HG03103 (cell line): ENCODE data around the gene CCL3.
"Not testable (repeated sequence)": the region's sequence is repeated elsewhere in the genome, so short reads cannot be mapped to it uniquely, and the experiment has no call there.

Experiments used
- ATAC-seq: cut with Tn5 transposase; IDR thresholded peaks from one replicate; pipeline ENCODE4 v1.9.1; 2021; ENCODE audit warnings: low read depth; ENCODE audit not compliant: unreplicated experiment

The CCL3 gene

GRCh38 chr17:36088670-36089338 is 1.1 kb downstream of the CCL3 start:
- ATAC-seq = no peak

- ATAC-seq = not testable (repeated sequence)
These were observed 1.9 kb downstream of the CCL3 start for GRCh38 chr17:36087897-36088572.

DNA sequence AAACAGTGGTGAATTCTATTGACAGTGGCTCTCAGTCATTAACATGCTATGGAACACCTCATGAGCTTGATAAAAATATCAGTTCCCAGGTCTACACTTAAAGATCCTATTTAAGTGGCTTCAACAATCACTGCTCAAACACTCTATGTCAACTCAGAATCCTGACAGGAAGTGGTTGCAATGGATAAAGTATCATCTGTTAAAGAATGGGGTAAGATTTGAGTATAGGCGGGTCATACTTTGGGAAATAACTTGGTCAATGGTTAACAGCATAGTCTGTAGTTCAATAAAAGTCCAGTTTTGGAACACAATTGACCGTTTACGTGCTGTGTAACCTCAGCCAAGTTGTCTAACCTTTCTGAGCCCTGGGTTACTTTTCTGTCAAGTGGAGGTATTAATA is 2.5 kb downstream of the CCL3 start:
- ATAC-seq = not testable (repeated sequence)

DNA sequence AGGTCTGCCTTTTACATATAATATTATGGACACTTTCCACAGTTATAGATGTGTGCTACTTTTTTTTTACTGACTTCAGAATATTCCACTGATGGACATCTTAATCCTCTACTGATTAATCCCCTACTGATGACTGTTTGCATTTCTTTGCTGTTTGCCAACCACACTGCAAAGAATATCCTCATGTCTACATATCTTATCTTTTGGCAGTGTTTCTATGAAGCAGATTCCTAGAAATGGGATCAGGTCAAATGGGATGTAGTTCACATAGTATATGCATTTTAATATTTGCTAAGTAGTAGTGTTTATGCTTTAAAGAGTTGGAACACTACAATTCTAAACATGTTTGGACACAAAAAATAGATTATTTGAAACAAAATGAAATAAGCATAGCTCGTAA is 3.2 kb downstream of the CCL3 start:
- no peak for ATAC-seq

- no peak for ATAC-seq
These were observed 4.2 kb downstream of the CCL3 start for GRCh38 chr17:36085765-36086164.

DNA sequence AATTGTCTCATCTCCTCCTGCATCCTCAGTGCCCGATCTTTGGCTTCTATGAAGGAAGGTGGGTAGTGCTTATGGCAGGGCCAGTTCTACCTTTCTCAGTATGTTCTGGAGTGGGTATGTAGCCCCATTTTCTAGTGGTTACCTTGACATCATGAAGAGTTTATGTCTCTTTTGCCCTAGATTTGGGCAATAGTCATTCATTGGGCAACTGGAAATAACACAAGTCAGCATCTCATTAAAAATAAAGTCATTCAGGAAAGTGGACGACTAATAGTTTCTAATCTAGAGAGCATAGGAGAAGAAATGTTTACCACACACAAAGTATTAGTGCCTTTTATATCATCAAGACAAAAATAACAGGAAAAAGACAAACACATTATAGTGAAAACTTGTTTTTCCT is 6.3 kb downstream of the CCL3 start:
- ATAC-seq = not testable (repeated sequence)

- ATAC-seq = not testable (repeated sequence)
These were observed 7.3 kb downstream of the CCL3 start for GRCh38 chr17:36082482-36083120.

- not testable (repeated sequence) for ATAC-seq
These were observed 8.1 kb downstream of the CCL3 start for GRCh38 chr17:36081681-36082471.

DNA sequence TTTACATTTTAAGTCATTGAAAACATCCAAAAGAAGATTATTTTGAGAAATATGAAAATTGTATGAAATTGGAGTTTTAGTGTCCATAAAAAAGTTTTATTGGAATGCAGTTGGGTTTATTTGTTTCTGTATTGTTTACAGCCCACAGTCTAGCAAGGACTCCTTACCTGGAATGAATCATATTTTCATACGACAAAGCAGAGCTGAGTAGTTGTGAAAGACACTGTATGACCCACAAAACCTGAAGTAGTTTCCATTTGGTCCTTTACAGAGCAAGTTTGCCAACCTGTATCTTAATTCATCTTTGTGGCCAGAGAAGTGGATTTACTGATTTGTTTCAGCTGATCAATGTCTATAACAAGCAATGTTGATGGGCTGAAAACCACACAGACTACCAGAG is 15.6 kb downstream of the CCL3 start:
- no peak for ATAC-seq

DNA sequence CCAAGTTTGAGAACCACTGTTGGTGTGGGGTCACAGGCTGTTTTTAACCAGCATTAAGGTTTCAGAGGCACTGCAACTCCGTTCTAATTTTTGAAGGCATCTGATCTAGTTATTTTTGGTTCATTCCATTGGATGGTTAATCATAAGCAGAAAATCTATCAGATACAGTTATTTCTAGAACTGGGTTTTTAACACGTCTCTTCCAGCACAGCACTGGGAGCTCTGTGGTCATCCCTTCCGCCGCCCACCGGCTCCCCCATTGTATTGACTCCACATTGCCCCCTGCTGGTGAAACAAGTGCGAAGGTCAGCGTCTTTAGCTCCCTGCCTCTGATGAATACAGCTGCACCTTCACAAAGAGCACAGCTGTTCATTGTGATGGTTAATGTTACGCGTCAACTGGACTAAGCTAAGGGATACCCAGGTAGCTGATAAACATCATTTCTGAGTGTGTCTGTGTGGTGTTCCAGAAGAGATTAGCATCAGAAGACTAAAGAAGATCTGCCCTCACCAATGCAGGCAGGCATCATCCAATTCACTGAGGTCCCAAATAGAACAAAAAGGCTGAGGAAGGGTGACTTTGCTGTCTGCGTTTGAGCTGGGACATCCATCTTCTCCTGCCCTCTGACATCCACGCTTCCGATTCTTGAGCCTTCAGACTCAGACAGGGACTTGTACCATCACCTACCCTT is 17.4 kb downstream of the CCL3 start:
- ATAC-seq = no peak

DNA sequence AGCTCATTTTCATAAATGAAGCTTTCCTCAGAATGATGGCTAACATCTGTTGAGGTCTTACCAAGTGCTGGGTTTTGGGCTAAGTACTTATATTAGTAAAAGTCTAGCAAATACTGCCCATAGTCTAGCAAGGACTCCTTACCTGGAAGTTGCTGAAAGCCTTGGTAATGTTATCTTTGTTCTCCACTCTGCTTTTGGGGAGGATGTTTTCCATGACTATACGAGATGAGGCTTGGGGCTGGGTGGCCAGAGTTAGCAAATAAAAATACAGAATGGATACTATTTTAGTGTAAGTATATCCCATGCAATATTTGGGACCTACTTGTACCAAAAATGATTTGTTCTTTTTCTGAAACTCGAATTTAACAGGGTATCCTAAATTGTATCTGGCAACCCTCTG is 18.2 kb downstream of the CCL3 start:
- ATAC-seq = no peak

DNA sequence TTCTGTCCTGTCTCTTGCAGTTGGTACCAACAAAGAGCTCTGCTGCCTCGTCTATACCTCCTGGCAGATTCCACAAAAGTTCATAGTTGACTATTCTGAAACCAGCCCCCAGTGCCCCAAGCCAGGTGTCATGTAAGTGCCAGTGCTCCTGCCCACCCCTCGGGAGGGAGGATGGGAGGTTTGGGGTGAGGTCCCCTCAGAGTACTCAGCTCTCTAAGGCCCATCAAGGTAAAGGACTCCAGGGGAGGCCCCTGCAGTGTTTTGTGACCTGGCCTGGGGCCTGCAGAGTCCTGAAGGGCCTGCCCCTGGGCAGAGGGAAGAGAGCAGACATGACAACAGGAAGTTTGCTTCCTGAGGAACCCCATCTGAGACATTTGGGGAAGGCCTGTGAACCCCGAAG is 19.5 kb downstream of the CCL3 start:
- ATAC-seq = no peak

DNA sequence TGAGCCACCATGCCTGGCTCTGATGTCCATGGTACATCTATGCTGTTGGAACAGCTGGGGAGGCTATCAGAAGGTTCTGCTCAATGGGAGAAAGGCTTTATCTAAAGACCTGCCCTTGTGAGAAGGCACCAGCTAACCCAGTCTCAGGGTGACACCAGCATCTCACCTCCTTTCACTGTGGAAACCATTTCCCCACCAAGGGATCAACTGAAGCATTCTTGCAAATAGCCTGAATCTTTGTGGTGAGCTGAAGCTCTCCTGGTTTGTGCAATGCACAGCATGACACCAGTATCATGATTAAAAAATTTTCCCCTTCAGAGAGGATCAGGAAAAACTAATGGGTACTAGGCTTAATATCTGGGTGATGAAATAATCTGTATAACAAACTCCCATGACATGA is 20.8 kb downstream of the CCL3 start:
- ATAC-seq = no peak

GRCh38 chr17:36068524-36068923 is 21.4 kb downstream of the CCL3 start:
- no peak for ATAC-seq

- no peak for ATAC-seq
These were observed 23.5 kb downstream of the CCL3 start for GRCh38 chr17:36066365-36066985.

DNA sequence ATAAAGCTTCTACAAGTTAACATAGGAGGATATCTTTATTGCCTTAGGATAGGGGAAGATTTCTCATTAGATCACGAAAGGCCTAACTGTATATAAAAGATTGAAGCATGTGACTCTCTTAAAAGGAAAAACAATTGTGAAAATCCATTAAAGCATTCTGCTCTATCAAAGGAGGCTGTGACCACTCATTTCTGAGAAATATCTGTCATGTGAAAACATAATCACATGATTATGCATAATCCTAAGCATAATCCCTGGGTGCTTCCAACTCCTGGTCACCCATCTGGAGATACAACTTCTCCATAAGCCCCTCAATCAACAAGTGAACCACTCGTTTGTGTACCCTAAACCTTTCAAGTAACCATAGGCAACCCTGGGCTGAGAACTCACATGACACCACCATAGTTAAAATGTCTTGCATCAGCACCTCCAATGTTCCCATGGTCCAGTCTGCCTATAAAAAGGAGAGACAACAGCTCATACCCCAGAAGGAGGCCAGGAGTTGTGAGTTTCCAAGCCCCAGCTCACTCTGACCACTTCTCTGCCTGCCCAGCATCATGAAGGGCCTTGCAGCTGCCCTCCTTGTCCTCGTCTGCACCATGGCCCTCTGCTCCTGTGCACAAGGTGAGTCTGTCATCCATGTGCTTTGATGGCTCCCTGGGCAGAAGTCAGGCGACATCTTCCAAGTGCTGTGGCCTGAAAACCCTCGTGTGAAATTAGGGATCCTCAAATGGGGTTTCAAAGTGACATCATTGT is 26.0 kb downstream of the CCL3 start, which contains the start of gene CCL18:
CCL18 (plus strand) TSS at position 487 of the 756 bp plus-strand sequence; CDS start at position 558, 71 bp downstream.
- ATAC-seq = no peak

- no peak for ATAC-seq
These were observed 29.1 kb downstream of the CCL3 start for GRCh38 chr17:36060816-36061215.

- no peak for ATAC-seq
These were observed 30.5 kb downstream of the CCL3 start for GRCh38 chr17:36059406-36059805.

DNA sequence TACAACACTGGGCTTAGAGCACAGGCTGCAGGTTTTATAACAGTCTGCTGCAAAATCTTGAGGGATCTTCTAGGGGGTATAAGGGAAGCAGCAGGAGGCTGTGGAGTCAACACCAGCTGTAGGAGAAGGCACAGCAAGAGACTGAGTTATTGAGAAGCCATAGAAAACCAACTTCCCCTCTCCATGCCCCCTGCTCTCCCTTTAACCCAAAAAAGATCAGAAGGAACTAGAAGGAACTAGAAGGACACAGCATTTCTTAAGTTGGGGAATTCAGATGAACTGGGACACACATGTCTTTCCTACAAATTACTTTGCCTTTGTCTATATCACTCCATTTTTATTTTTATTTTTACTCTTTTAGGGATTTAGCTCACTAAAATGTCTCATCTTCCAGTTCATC is 32.0 kb downstream of the CCL3 start:
- no peak for ATAC-seq
